Measurements from ENCODE around the gene ENO4. TPM values are rescaled to one million over a fixed set of nuclear protein-coding genes. Genes with fewer than 3 reads are reported as not detected.

ENO4 gene
- total RNA-seq, result 1 to 10 TPM in 3 of 4 donors, under 1 TPM in 1; 0.44 to 1.8 (median 1.2) TPM

GRCh38 chr10:116849248-116850057 lies at the start of gene ENO4:
TSS of gene ENO4 (plus strand) at chr10:116849499. CDS start at chr10:116849567, 68 bp downstream.
- Histone ChIP-seq H3K27ac (peak within 1 kb of the TSS; percentile 35 to 66 (median 63)), H3K27me3 (no peaks in the 10 kb centered on the region), H3K9me3 (no peaks in the 10 kb centered on the region), H3K36me3 (no peaks in the 10 kb centered on the region), H3K4me3 (replicated peaks in 1 of 3) (peak within 1 kb of the TSS; percentile 12 to 50 (median 24)), H3K4me1 (peaks cover 8 to 10% of the 10 kb centered on the region in 2 donors)
- TF ChIP-seq POLR2A (IDR thresholded peaks at IDR 0.05) (peak in 1 of 2 donors; percentile 54), CTCF (IDR thresholded peaks at IDR 0.05) (no peak)
- WGBS, 2 donors, result 1 to 2% methylated on average over 40 to 48 of the region's 55 CpGs
- peak; percentile 92 for DNase-seq
- intact Hi-C loops (cut with DNase I), result no loop called here

DNA sequence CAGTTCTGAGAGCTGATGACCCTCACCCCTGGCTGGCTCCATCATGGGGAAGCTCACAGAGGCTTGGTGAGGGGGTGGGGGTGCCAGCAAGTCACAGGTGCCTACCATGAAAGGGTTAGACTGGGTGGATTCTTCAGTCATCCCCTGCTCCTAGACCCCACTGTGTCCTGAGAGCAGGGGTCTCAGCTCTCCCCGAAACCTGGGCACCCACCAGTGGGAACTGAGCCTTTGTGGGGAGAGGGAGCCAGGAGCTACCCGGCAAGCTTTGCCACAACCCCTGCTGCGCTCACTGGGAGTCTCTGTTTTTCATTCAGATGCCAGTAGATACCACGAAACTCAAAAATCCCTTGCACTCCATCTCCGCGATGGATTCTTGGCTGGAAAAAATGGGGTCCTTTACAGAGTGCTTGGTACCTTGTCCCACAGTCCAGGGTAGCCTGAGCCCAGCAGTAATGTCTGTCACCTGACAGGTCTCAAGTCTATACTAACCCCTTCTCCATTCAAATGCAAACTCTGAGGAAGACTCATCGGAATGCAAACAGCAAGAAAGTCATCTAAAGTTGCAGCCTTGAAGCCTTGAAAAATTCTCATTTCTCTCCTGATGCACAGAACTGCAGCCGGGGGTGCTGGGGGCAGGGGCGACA lies 48.9 kb upstream of the ENO4 start:
- H3K36me3 ChIP-seq, result no peaks in the 10 kb centered on the region
- TF ChIP-seq CTCF (IDR thresholded peaks at IDR 0.05) (no peak), POLR2A (IDR thresholded peaks at IDR 0.05) (no peak)
- H3K27me3 ChIP-seq, result no peaks in the 10 kb centered on the region
- no peaks in the 10 kb centered on the region for H3K4me1 ChIP-seq
- intact Hi-C loops (cut with DNase I), result no loop called here
- H3K9me3 ChIP-seq, result no peaks in the 10 kb centered on the region
- no peak overlapping the region for H3K27ac ChIP-seq
- WGBS, 2 donors, result 73 to 74% methylated on average over 6 to 9 of the region's 9 CpGs
- H3K4me3 ChIP-seq (replicated peaks in 1 of 3), result no peak overlapping the region
- no peak for DNase-seq

DNA sequence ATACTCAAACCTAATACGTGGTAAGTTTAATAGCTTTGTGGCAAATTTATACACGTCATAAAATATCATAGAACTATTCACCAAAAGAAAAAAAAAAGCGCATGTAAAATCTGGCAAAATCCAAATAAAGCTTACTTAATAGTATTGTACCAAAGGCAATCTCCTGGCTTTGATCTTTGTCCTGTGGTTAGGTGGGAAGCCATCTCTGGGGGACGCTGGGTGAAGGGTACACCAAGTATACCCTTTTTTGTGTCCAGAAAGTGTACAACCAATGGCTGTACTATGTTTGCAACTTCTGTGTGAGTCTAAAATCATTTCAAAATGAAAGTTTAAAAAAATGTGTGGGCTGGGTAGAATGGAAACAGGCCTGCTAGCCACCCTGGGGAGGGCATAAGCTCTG lies 47.6 kb upstream of the ENO4 start:
- TF ChIP-seq POLR2A (IDR thresholded peaks at IDR 0.05) (no peak), CTCF (IDR thresholded peaks at IDR 0.05) (no peak)
- intact Hi-C loops (cut with DNase I), result no loop called here
- DNase-seq, result no peak
- Histone ChIP-seq H3K4me3 (replicated peaks in 1 of 3) (no peak overlapping the region), H3K36me3 (no peaks in the 10 kb centered on the region), H3K27me3 (no peaks in the 10 kb centered on the region), H3K4me1 (no peaks in the 10 kb centered on the region), H3K27ac (no peak overlapping the region), H3K9me3 (no peaks in the 10 kb centered on the region)
- 86 to 90% methylated on average over 4 of the region's 4 CpGs for WGBS, 2 donors

DNA sequence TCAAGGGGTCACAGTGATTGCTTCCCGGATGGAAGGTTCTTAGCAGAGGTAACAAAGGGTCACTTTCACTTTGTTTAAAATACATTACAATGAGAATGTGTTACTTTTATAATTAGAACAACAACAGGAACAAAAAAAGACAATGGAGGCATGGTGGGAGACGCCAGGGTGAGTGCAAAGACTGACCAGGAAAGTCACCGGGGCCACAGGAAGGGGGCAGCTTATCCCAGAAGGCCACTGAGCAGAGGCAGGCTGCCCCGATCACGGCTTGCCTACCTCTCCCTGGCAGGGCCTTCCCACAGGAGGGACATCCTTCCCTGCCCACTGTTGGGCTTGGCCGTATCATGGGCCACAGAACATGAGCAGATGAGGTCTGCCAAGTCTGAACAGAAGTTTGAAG lies 46.8 kb upstream of the ENO4 start:
- Histone ChIP-seq H3K4me1 (no peaks in the 10 kb centered on the region), H3K36me3 (no peaks in the 10 kb centered on the region), H3K27me3 (no peaks in the 10 kb centered on the region), H3K27ac (no peak overlapping the region), H3K4me3 (replicated peaks in 1 of 3) (no peak overlapping the region), H3K9me3 (no peaks in the 10 kb centered on the region)
- DNase-seq, result no peak
- WGBS, 2 donors, result 63% methylated on average over 6 of the region's 6 CpGs
- TF ChIP-seq POLR2A (IDR thresholded peaks at IDR 0.05) (no peak), CTCF (IDR thresholded peaks at IDR 0.05) (no peak)
- intact Hi-C loops (cut with DNase I), result no loop called here

DNA sequence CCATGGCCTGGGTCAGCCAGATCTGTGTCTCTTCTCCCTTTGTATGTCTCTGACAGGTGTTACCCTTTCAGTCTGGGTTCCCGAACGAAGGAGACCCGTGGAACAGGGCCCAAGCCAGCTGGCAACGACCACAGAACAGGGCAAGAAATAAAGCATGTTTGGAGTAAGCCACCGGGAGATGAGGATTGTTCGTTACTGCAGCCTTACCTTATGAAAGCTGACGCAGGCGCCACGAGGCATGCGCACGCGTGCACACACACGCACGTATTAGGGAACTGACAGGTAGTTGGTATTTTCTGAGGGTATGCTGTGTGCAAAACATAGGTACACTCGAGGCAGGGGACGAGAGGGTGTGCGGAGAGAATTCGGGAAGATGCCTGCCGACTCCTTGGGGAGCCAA lies 46.4 kb upstream of the ENO4 start:
- no peaks in the 10 kb centered on the region for H3K36me3 ChIP-seq
- 89 to 93% methylated on average over 19 of the region's 19 CpGs for WGBS, 2 donors
- H3K4me3 ChIP-seq (replicated peaks in 1 of 3), result no peak overlapping the region
- H3K4me1 ChIP-seq, result no peaks in the 10 kb centered on the region
- intact Hi-C loops (cut with DNase I), result no loop called here
- H3K27ac ChIP-seq, result no peak overlapping the region
- no peak for DNase-seq
- H3K27me3 ChIP-seq, result no peaks in the 10 kb centered on the region
- TF ChIP-seq CTCF (IDR thresholded peaks at IDR 0.05) (no peak), POLR2A (IDR thresholded peaks at IDR 0.05) (no peak)
- no peaks in the 10 kb centered on the region for H3K9me3 ChIP-seq
